ENCODE measurements around the gene PKM. TPM values are rescaled to one million over a fixed set of nuclear protein-coding genes. Genes with fewer than 3 reads are reported as not detected.

The PKM gene
- total and polyA plus RNA-seq, 2 donors (not counting 3 experiments of a cell fraction or from before 2014, with no cell fraction given), result 689 to 968 TPM

GRCh38 chr15:72229947-72230196 is 1.1 kb downstream of the PKM start:
- dilution Hi-C loops (cut with MboI; ENCODE audit: extremely low pct_ligation_motif_present, low sequenced_read_pairs), result no loop called here
- no peaks in the 10 kb centered on the region for H3K36me3 ChIP-seq (ENCODE audit: control insufficient read depth in 2 of 2, extremely low read depth in 1 of 2, insufficient read depth in 2 of 2, low read length in 2 of 2)

GRCh38 chr15:72229076-72229946 is 1.7 kb downstream of the PKM start:
- peak overlapping the region; percentile 93 for H3K4me2 ChIP-seq (ENCODE audit: insufficient read depth, low read length)
- H3K9me3 ChIP-seq (replicated peaks; ENCODE audit: control insufficient read depth, insufficient read depth, low read length), result no peaks in the 10 kb centered on the region
- H2AFZ ChIP-seq (ENCODE audit: low read depth, low read length), result no peak overlapping the region
- peak overlapping the region; percentile 84 for H3K27ac ChIP-seq (ENCODE audit: insufficient read depth, low read depth, low read length)
- H3K27me3 ChIP-seq (ENCODE audit: control insufficient read depth in 2 of 2, insufficient read depth in 2 of 2, low read length in 2 of 2), result no peaks in the 10 kb centered on the region
- FAIRE-seq (peak; percentile 18), DNase-seq (ENCODE audit: low read depth, low spot score) (peak; percentile 42)
- CTCF ChIA-PET, result interaction anchor here (0.8 to 4.9 kb wide), 5 partner anchors 12 to 41 kb away, joined by 3 to 47 read pairs (median 3); partner anchors contain the start of gene GRAMD2A
- peaks cover 0 to 2% of the 10 kb centered on the region in 2 experiments for H3K36me3 ChIP-seq (ENCODE audit: control insufficient read depth in 2 of 2, extremely low read depth in 1 of 2, insufficient read depth in 2 of 2, low read length in 2 of 2)
- dilution Hi-C loops (cut with MboI; ENCODE audit: extremely low pct_ligation_motif_present, low sequenced_read_pairs), result no loop called here
- peak overlapping the region; percentile 89 for H3K9ac ChIP-seq (replicated peaks; ENCODE audit: extremely low read depth, insufficient read depth, low read length)
- BruUV-seq (replicated peaks), result TSS peak; percentile 23
- POLR2A ChIA-PET, result interaction anchor here (0.6 to 1.2 kb wide), 2 partner anchors 10 to 13 kb away, joined by 3 to 5 read pairs; no protein-coding TSS in a partner anchor
- H3K4me3 ChIP-seq (replicated peaks in 1 of 3; ENCODE audit: insufficient read depth in 1 of 3, low read depth in 1 of 3, low read length in 3 of 3), result peak overlapping the region; percentile 56 to 78 (median 70)
- peaks cover 47% of the 10 kb centered on the region for H3K4me1 ChIP-seq (ENCODE audit: control insufficient read depth, extremely low read depth, insufficient read depth, low read length)
- H3K9me1 ChIP-seq (replicated peaks; ENCODE audit: control insufficient read depth, extremely low read depth, insufficient read depth, low read length), result no peaks in the 10 kb centered on the region
- H4K20me1 ChIP-seq (replicated peaks; ENCODE audit: control insufficient read depth, extremely low read depth, insufficient read depth, low read length), result no peaks in the 10 kb centered on the region
- peaks cover 54% of the 10 kb centered on the region for H3K79me2 ChIP-seq (ENCODE audit: control insufficient read depth, insufficient read depth, low read length)
- intact Hi-C loops (cut with micrococcal nuclease), result no loop called here
- TF ChIP-seq MAX (IDR thresholded peaks at IDR 0.05; ENCODE audit: insufficient read depth, insufficient read length) (no peak), POLR2AphosphoS5 (IDR thresholded peaks at IDR 0.05; ENCODE audit: insufficient read depth, low read depth, low read length) (no peak), JUN (IDR thresholded peaks at IDR 0.05; ENCODE audit: borderline replicate concordance, insufficient read depth, insufficient read length, low read depth) (no peak), GATA2 (IDR thresholded peaks at IDR 0.05; ENCODE audit: insufficient read depth, insufficient read length, low read depth, low read length) (no peak), EZH2 (IDR thresholded peaks at IDR 0.05; ENCODE audit: borderline replicate concordance, low read depth, low read length, severe bottlenecking) (no peak), FOS (IDR thresholded peaks at IDR 0.05; ENCODE audit: borderline replicate concordance, insufficient read depth, low read length) (no peak)

More at GRCh38 chr15:72229947-72230196, 1.1 kb downstream of the PKM start:
- no peaks in the 10 kb centered on the region for H3K27me3 ChIP-seq (ENCODE audit: control insufficient read depth in 2 of 2, insufficient read depth in 2 of 2, low read length in 2 of 2)
- H2AFZ ChIP-seq (ENCODE audit: low read depth, low read length), result no peak overlapping the region
- BruUV-seq (replicated peaks), result no TSS peak
- DNase-seq (ENCODE audit: low read depth, low spot score) (no peak), FAIRE-seq (no peak)
- H3K9me1 ChIP-seq (replicated peaks; ENCODE audit: control insufficient read depth, extremely low read depth, insufficient read depth, low read length), result no peaks in the 10 kb centered on the region
- H4K20me1 ChIP-seq (replicated peaks; ENCODE audit: control insufficient read depth, extremely low read depth, insufficient read depth, low read length), result no peaks in the 10 kb centered on the region
- ChIA-PET CTCF (interaction anchor here (0.8 to 4.9 kb wide), 8 partner anchors 8 to 40 kb away, joined by 3 to 47 read pairs (median 3); partner anchors contain the start of gene GRAMD2A), POLR2A (interaction anchor here (0.6 to 1.2 kb wide), 3 partner anchors 9 to 24 kb away, joined by 3 to 5 read pairs (median 4); no protein-coding TSS in a partner anchor)
- intact Hi-C loops (cut with micrococcal nuclease), result loop anchor here (2.0 to 10.0 kb wide), 2 partner anchors 245 to 935 kb away; partner anchors contain the start of gene ARIH1
- peaks cover 46% of the 10 kb centered on the region for H3K4me1 ChIP-seq (ENCODE audit: control insufficient read depth, extremely low read depth, insufficient read depth, low read length)
- peak overlapping the region; percentile 93 for H3K4me2 ChIP-seq (ENCODE audit: insufficient read depth, low read length)
- peak overlapping the region; percentile 89 for H3K9ac ChIP-seq (replicated peaks; ENCODE audit: extremely low read depth, insufficient read depth, low read length)
- H3K79me2 ChIP-seq (ENCODE audit: control insufficient read depth, insufficient read depth, low read length), result peaks cover 50% of the 10 kb centered on the region
- peak overlapping the region; percentile 84 for H3K27ac ChIP-seq (ENCODE audit: insufficient read depth, low read depth, low read length)
- no peaks in the 10 kb centered on the region for H3K9me3 ChIP-seq (replicated peaks; ENCODE audit: control insufficient read depth, insufficient read depth, low read length)
- TF ChIP-seq POLR2AphosphoS5 (IDR thresholded peaks at IDR 0.05; ENCODE audit: insufficient read depth, low read depth, low read length) (no peak), GATA2 (IDR thresholded peaks at IDR 0.05; ENCODE audit: insufficient read depth, insufficient read length, low read depth, low read length) (no peak), MAX (IDR thresholded peaks at IDR 0.05; ENCODE audit: insufficient read depth, insufficient read length) (no peak)
- peak overlapping the region; percentile 56 to 78 (median 70) for H3K4me3 ChIP-seq (replicated peaks in 1 of 3; ENCODE audit: insufficient read depth in 1 of 3, low read depth in 1 of 3, low read length in 3 of 3)
